ENCODE results near the gene MAGEF1.

The MAGEF1 gene

GRCh38 chr3:184662187-184662586 is 49.7 kb downstream of the MAGEF1 start:
- DNase-seq = no peak

DNA sequence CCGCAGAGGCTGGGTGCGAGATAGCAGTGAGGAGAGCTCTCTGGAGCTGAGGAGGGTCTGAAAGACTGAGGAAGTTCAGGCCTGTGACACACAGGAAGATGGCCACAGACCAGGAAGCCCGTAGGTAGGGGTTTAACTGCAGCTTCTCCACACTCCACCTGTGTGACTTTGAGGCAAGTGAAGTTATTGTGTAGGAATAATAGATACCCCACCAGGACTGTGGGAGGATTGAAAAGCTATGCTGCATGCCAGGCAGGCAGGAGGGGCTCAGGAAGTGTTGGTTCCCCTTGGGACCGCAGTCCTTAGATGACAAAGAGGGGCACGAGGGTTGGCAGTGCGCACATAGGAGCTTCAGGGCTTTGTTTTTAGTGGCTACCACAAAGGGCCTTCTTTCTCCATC is 50.9 kb downstream of the MAGEF1 start:
- DNase-seq = no peak
